B cell (primary cell): ENCODE measurements around the gene MIPEP. TPM values are rescaled to one million over a fixed set of nuclear protein-coding genes. Genes with fewer than 3 reads are reported as not detected.

Source experiments
- ATAC-seq: fragments of 200-7000 bp; cut with Tn5 transposase; one replicate; pipeline ENCODE4 v1.10.0; 2021; ENCODE audit warnings: low read depth, mild to moderate bottlenecking, moderate number of reproducible peaks, moderate library complexity
- CTCF ChIA-PET: fragments of 350-600 bp; sonication (Branson Sonifier 250); formaldehyde crosslinking; loops from one replicate; lab custom pipeline; 2021; ENCODE audit warnings: antibody characterized with exemption, inconsistent platforms; lab: Charles Lee
- POLR2A ChIA-PET: fragments of 350-600 bp; sonication (Branson Sonifier 250); formaldehyde crosslinking; loops from one replicate; lab custom pipeline; 2021; ENCODE audit warnings: antibody characterized with exemption; lab: Charles Lee
- DNase-seq: peaks from one replicate; pipeline ENCODE4 v3.0.0; 2013
- H2AFZ ChIP-seq: 2 replicates; pipeline ENCODE4 v1.6.1; 2012; ENCODE audit warnings: mild to moderate bottlenecking, low read depth, low read length; ENCODE audit not compliant: insufficient read depth, poor library complexity, severe bottlenecking
- H3K27ac ChIP-seq, 2 donors: 1 replicate in 1 of 2; 2 replicates in 1 of 2; pipeline ENCODE4 v1.5.1; 2012 to 2013; ENCODE audit warnings: low read length in 2 of 2, mild to moderate bottlenecking in 2 of 2, moderate library complexity in 1 of 2
- H3K27me3 ChIP-seq, 4 experiments: fragments of 200-600 bp in 1 of 4; sonication (generic) in 1 of 4; replicated peaks in 1 of 4; 1 replicate in 2 of 4; 2 replicates in 2 of 4; pipeline versions ENCODE4 v1.6.1 to v1.7.0; 2013 to 2016; ENCODE audit warnings: low read length in 3 of 4, mild to moderate bottlenecking in 2 of 4, mixed read lengths in 1 of 4, moderate library complexity in 1 of 4; ENCODE audit not compliant: insufficient read depth in 4 of 4, control insufficient read depth in 3 of 4; ENCODE audit errors: control extremely low read depth in 1 of 4
- H3K36me3 ChIP-seq, 2 experiments: replicated peaks in 1 of 2; 1 replicate in 1 of 2; 2 replicates in 1 of 2; pipeline versions ENCODE4 v1.6.1 to v1.7.1; 2013; ENCODE audit warnings: low read length in 1 of 2; ENCODE audit not compliant: insufficient read depth in 2 of 2, control insufficient read depth in 1 of 2; ENCODE audit errors: control extremely low read depth in 1 of 2, extremely low read depth in 1 of 2
- H3K4me1 ChIP-seq, 2 donors: fragments of 200-600 bp in 1 of 2; sonication (generic) in 1 of 2; 1 replicate in 1 of 2; 2 replicates in 1 of 2; pipeline versions ENCODE4 v1.5.1 to v1.6.1; 2013 to 2017; ENCODE audit warnings: low read length in 2 of 2; ENCODE audit not compliant: control insufficient read depth in 2 of 2, insufficient read depth in 2 of 2
- H3K4me2 ChIP-seq: replicated peaks from 2 replicates; pipeline ENCODE3; 2012; ENCODE audit warnings: mild to moderate bottlenecking, low read depth, low read length; ENCODE audit not compliant: poor library complexity, severe bottlenecking
- H3K4me3 ChIP-seq, 5 experiments: fragments of 200-600 bp in 1 of 5; sonication (generic) in 1 of 5; 1 replicate in 3 of 5; 2 replicates in 2 of 5; pipeline versions ENCODE4 v1.5.1 to v1.7.0; 2011 to 2016; ENCODE audit warnings: low read length in 4 of 5, mild to moderate bottlenecking in 4 of 5, low read depth in 2 of 5, control low read depth in 1 of 5, moderate library complexity in 1 of 5; ENCODE audit not compliant: insufficient read depth in 1 of 5; ENCODE audit errors: control extremely low read depth in 1 of 5, extremely low read depth in 1 of 5
- H3K79me2 ChIP-seq: fragments of 200-600 bp; sonication (generic); one replicate; pipeline ENCODE4 v1.6.0; 2016; ENCODE audit warnings: low read length; ENCODE audit not compliant: control insufficient read depth, insufficient read depth
- H3K9ac ChIP-seq: fragments of 200-600 bp; sonication (generic); 2 replicates; pipeline ENCODE4 v1.6.1; 2017; ENCODE audit warnings: mild to moderate bottlenecking, low read length, moderate library complexity
- H3K9me3 ChIP-seq, 3 donors: one replicate each; pipeline versions ENCODE4 v1.6.1 to v1.7.1; 2013; ENCODE audit warnings: low read length in 2 of 3; ENCODE audit not compliant: control insufficient read depth in 2 of 3, insufficient read depth in 1 of 3; ENCODE audit errors: control extremely low read depth in 1 of 3
- H4K20me1 ChIP-seq: 2 replicates; pipeline ENCODE4 v1.6.0; 2012; ENCODE audit warnings: mild to moderate bottlenecking, low read length; ENCODE audit not compliant: insufficient read depth, control insufficient read depth, poor library complexity, severe bottlenecking
- H3K27ac Mint-ChIP-seq: one replicate; pipeline ENCODE4 v1.8.0; 2021; ENCODE audit warnings: mixed read lengths
- H3K27me3 Mint-ChIP-seq: one replicate; pipeline ENCODE4 v1.8.0; 2021; ENCODE audit warnings: mixed read lengths
- H3K4me1 Mint-ChIP-seq: one replicate; pipeline ENCODE4 v1.8.0; 2021; ENCODE audit warnings: mixed read lengths
- H3K4me3 Mint-ChIP-seq: one replicate; pipeline ENCODE4 v1.8.0; 2021; ENCODE audit warnings: mixed read lengths
- H3K9me3 Mint-ChIP-seq: one replicate; pipeline ENCODE4 v1.8.0; 2022; ENCODE audit warnings: mixed read lengths; ENCODE audit not compliant: insufficient read depth
- EZH2 ChIP-seq: IDR thresholded peaks from 2 replicates; pipeline ENCODE4 v1.6.1; 2012; ENCODE audit warnings: borderline replicate concordance, low read depth, mild to moderate bottlenecking, moderate library complexity, low read length; ENCODE audit not compliant: insufficient read depth, poor library complexity, severe bottlenecking
- WGBS: methylation state at CpG from one replicate; pipeline ENCODE4 v1.1.5; 2013; ENCODE audit warnings: missing lambda C conversion rate; ENCODE audit not compliant: insufficient coverage; 5-methylcytosine and 5-hydroxymethylcytosine counted together
- intact Hi-C: fragments of 100-400 bp; cut with micrococcal nuclease; formaldehyde crosslinking; loops from one replicate; pipeline ENCODE4 v1.10.0; 2022
- polyA plus RNA-seq: library from polyadenylated mRNA; depleted of rRNA; stranded (reverse); fragments of >200 nt; gene quantifications from 2 replicates; pipeline ENCODE4 v1.2.3, GENCODE V29; 2012
- total RNA-seq, 2 donors: library from RNA; stranded (reverse); fragments of 120-200 nt in 1 of 2; gene quantifications; 1 replicate in 1 of 2; 2 replicates in 1 of 2; pipeline versions ENCODE4 v1.2.3 to v1.2.4, GENCODE V29; 2013 to 2022
- TF ChIP-seq, protein P1 (sequence below): fragments of 200-600 bp; IDR thresholded peaks from one replicate; pipeline ENCODE4 v1.8.0; 2022; ENCODE audit warnings: antibody characterized with exemption, mild to moderate bottlenecking

Gene MIPEP
- total and polyA plus RNA-seq, 2 donors (not counting 1 experiment from before 2014, with no cell fraction given): 6.2 to 16.9 TPM

DNA sequence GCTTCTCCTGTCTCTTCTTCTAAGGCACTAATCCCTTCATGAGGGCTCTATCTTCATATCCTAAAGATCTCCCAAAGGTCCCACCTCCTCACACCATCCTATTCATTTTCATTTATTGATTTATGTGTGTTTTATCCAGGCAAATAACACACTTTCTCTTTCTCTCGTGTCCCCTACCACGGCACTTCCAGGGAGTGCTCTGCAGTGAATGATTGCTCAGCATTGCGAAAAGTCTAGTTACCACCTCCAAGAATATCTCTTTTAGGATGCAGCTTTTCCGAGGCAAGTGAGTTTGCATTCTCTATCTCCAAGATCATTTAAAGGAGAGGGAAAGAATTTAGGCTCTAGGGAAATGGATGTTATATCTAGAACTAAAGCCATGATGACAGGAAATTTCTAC lies 101.7 kb downstream of the MIPEP start:
- no peak for DNase-seq
- CTCF ChIA-PET: no interaction called here
- Histone ChIP-seq H2AFZ (no peak overlapping the region), H4K20me1 (peaks cover 5% of the 10 kb centered on the region), H3K27me3 (peaks cover 0 to 6% (median 2%) of the 10 kb centered on the region in 4 experiments), H3K79me2 (no peaks in the 10 kb centered on the region), H3K9me3 (peaks cover 0 to 4% (median 0%) of the 10 kb centered on the region in 3 donors), H3K36me3 (no peaks in the 10 kb centered on the region), H3K4me2 (no peak overlapping the region), H3K4me3 (no peak overlapping the region), H3K27ac (no peak overlapping the region), H3K4me1 (no peaks in the 10 kb centered on the region), H3K9ac (no peak overlapping the region)
- H3K4me3 Mint-ChIP-seq: no peak overlapping the region
- WGBS: 79% methylated on average over 3 of the region's 4 CpGs
- H3K27me3 Mint-ChIP-seq: peaks cover under 1% of the 10 kb centered on the region
- no peak overlapping the region for H3K27ac Mint-ChIP-seq
- H3K9me3 Mint-ChIP-seq: no peaks in the 10 kb centered on the region
- POLR2A ChIA-PET: no interaction called here
- intact Hi-C loops: no loop called here
- H3K4me1 Mint-ChIP-seq: peaks cover 5% of the 10 kb centered on the region
- no peak for TF ChIP-seq EZH2
- TF ChIP-seq, protein P1, sequence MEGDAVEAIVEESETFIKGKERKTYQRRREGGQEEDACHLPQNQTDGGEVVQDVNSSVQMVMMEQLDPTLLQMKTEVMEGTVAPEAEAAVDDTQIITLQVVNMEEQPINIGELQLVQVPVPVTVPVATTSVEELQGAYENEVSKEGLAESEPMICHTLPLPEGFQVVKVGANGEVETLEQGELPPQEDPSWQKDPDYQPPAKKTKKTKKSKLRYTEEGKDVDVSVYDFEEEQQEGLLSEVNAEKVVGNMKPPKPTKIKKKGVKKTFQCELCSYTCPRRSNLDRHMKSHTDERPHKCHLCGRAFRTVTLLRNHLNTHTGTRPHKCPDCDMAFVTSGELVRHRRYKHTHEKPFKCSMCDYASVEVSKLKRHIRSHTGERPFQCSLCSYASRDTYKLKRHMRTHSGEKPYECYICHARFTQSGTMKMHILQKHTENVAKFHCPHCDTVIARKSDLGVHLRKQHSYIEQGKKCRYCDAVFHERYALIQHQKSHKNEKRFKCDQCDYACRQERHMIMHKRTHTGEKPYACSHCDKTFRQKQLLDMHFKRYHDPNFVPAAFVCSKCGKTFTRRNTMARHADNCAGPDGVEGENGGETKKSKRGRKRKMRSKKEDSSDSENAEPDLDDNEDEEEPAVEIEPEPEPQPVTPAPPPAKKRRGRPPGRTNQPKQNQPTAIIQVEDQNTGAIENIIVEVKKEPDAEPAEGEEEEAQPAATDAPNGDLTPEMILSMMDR: no peak
- ATAC-seq: no peak

DNA sequence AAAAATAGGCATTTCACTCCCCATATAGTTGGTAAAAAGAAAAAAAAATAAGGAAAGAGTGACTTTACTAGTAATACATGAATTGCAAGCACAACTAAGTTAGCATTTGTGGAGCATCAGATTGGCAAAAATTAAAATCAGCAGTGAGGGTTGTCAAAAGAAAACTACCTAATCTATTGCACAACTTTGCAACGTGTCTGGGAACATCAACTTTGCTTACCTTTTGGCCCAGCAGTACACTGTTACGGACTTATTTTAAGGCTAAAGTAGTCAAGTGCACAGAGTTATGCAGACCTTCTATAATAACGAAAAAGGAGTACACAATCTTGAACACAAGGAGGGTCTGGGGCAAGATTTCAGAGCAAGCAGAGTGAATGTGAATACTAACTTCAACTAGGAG lies 102.6 kb downstream of the MIPEP start:
- POLR2A ChIA-PET: no interaction called here
- DNase-seq (no peak), ATAC-seq (no peak)
- Mint-ChIP-seq H3K4me1 (peaks cover 5% of the 10 kb centered on the region), H3K4me3 (no peak overlapping the region), H3K27ac (no peak overlapping the region), H3K9me3 (no peaks in the 10 kb centered on the region), H3K27me3 (peaks cover 4% of the 10 kb centered on the region)
- TF ChIP-seq, protein P1: no peak
- TF ChIP-seq EZH2: no peak
- Histone ChIP-seq H3K36me3 (no peaks in the 10 kb centered on the region), H3K79me2 (no peaks in the 10 kb centered on the region), H3K27me3 (peaks cover 0 to 6% (median 0%) of the 10 kb centered on the region in 4 experiments), H3K9ac (no peak overlapping the region), H3K27ac (no peak overlapping the region), H3K4me1 (no peaks in the 10 kb centered on the region), H4K20me1 (peaks cover 5% of the 10 kb centered on the region), H3K9me3 (peaks cover 0 to 4% (median 0%) of the 10 kb centered on the region in 3 donors), H3K4me3 (no peak overlapping the region), H3K4me2 (no peak overlapping the region), H2AFZ (no peak overlapping the region)
- intact Hi-C loops: no loop called here
- CTCF ChIA-PET: no interaction called here
- 95% methylated on average over 3 of the region's 3 CpGs for WGBS
